Cardiac muscle cell (in vitro differentiated cells and primary cell): ENCODE results near the gene PLVAP. TPM values are rescaled to one million over a fixed set of nuclear protein-coding genes. Genes with fewer than 3 reads are reported as not detected.

ENCODE experiments used
- DNase-seq, 2 donors: peaks; one replicate each; pipeline versions ENCODE4 v3.0.0 to v3.0.0-alpha.2; 2010 to 2017; ENCODE audit warnings: low read depth in 1 of 2, low spot score in 1 of 2
- H3K27ac ChIP-seq: fragments of 200-600 bp; sonication (generic); 2 replicates; pipeline ENCODE4 v1.5.1; 2016
- H3K27me3 ChIP-seq: fragments of 200-600 bp; sonication (generic); 2 replicates; pipeline ENCODE4 v1.6.0; 2016; ENCODE audit warnings: control low read depth
- H3K36me3 ChIP-seq: fragments of 200-600 bp; sonication (generic); 2 replicates; pipeline ENCODE4 v1.5.1; 2016; ENCODE audit warnings: control low read depth
- H3K4me1 ChIP-seq: fragments of 200-600 bp; sonication (generic); 2 replicates; pipeline ENCODE4 v1.8.1; 2017; ENCODE audit warnings: low read depth, mild to moderate bottlenecking, mixed run types
- H3K4me3 ChIP-seq: fragments of 200-600 bp; sonication (generic); 2 replicates; pipeline ENCODE4 v1.5.1; 2016; ENCODE audit warnings: mild to moderate bottlenecking
- H3K9me3 ChIP-seq: fragments of 200-600 bp; sonication (generic); 2 replicates; pipeline ENCODE4 v1.5.1; 2017; ENCODE audit warnings: low read depth, mild to moderate bottlenecking, control low read depth
- polyA plus RNA-seq: library from polyadenylated mRNA; unstranded; fragments of >200 nt; fragmentation: Nextera tagmentation; extraction: Ambion mirVana; gene quantifications from 2 replicates; pipeline ENCODE4 v1.2.1, GENCODE V29; 2016
- total RNA-seq: library from RNA; depleted of rRNA; stranded (reverse); fragments of >200 nt; gene quantifications from 2 replicates; pipeline ENCODE4 v1.2.3, GENCODE V29; 2016
- TF ChIP-seq, protein P1 (sequence below): IDR thresholded peaks from 2 replicates; pipeline ENCODE4 v1.5.1; 2012; ENCODE audit warnings: low read depth, mild to moderate bottlenecking, low read length

PLVAP gene
- total and polyA plus RNA-seq, 2 experiments from 2014 or later, result 4.2 to 4.3 TPM

DNA sequence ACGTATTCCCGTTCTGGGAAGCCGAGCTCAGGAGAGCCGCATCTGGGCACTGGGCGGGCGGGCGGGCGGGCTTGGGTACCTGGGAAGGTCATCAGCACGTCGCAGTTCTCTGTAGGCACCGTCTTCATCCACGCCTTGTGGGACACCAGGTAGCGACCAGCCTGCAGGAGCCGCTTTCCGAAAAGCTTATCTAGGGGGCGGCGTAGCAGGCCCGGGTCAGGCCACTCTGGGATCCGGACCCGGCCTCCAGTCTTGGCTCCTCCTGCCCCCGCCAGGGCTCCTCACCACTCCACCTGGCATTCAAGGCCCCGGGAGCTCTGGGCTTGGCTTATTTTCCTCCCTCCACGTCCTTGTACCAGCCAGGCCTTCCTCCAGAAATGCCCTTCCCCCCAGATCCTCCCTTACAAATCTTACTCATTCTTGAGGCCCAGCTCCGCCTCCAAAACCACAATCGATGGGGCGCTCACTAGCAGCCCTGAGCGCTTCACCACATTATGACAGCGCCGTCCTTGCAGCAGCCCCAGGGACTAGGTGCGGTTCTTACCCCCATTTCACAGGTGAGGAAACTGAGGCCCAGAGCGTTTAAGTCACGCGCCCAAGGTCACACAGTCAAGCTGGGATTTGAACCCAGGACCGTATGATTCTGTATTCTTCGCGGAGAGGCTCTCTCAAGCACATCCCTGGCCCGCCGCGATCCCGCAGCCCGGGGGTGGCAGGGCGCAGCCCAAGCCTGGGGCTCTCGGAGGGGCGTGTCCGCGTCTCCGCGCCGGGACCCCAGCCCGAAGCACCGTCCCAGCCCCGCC is 43.3 kb downstream of the PLVAP start:
- peak in 1 of 2 donors; percentile 89 for DNase-seq
- TF ChIP-seq, protein P1, sequence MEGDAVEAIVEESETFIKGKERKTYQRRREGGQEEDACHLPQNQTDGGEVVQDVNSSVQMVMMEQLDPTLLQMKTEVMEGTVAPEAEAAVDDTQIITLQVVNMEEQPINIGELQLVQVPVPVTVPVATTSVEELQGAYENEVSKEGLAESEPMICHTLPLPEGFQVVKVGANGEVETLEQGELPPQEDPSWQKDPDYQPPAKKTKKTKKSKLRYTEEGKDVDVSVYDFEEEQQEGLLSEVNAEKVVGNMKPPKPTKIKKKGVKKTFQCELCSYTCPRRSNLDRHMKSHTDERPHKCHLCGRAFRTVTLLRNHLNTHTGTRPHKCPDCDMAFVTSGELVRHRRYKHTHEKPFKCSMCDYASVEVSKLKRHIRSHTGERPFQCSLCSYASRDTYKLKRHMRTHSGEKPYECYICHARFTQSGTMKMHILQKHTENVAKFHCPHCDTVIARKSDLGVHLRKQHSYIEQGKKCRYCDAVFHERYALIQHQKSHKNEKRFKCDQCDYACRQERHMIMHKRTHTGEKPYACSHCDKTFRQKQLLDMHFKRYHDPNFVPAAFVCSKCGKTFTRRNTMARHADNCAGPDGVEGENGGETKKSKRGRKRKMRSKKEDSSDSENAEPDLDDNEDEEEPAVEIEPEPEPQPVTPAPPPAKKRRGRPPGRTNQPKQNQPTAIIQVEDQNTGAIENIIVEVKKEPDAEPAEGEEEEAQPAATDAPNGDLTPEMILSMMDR, result peak; percentile 2
- H3K27me3 ChIP-seq, result peaks cover 11% of the 10 kb centered on the region
- H3K9me3 ChIP-seq, result no peaks in the 10 kb centered on the region
- peak overlapping the region; percentile 64 for H3K4me3 ChIP-seq
- H3K27ac ChIP-seq, result peak overlapping the region; percentile 63
- H3K4me1 ChIP-seq, result peaks cover 4% of the 10 kb centered on the region
- no peaks in the 10 kb centered on the region for H3K36me3 ChIP-seq

DNA sequence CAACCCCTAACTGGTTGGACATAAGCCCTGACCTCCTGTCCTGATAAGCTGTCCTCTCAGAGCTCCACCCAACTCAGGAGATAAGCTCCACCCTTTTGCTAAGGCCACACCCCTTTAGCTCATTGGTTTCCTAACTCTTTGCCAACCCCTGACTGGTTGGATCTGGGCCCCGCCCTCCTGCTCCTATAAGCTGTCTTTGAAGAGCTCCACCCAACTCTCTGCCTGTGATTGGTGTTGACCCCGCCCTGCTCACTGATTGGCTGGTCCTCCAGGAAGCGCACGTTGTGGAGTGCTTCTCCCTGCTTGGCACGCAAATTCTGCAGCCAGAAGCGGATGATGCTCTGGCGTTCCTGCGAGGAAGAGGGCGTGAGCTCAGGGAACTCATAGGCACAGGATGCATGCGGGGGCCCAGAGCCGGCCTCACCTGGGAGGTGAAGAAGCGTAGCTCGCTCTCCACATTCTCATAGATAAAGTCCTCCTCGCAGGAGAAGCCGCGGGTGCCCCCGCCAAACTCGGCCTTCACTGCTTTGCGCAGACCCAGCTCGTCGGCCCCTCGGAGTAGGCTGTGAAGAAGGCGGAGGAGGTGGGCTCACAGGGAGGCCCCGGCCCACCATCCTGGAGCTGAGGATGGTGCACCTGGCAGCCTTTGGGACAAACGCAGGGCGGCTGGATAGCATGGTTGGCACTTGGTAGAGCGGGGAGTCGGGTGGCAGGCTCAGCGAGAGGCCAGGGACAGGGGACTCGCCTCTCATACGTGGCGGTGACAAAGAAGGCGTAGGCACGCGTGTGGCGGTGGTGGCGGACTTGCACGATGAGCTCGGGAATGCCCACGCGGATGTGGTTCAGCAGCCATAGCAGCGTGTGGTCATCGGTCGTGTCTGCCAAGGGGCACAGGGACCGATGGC is 44.2 kb downstream of the PLVAP start:
- TF ChIP-seq, protein P1, result no peak
- peak; percentile 65 to 68 for DNase-seq
- no peak overlapping the region for H3K4me3 ChIP-seq
- no peaks in the 10 kb centered on the region for H3K4me1 ChIP-seq
- no peaks in the 10 kb centered on the region for H3K9me3 ChIP-seq
- no peak overlapping the region for H3K27ac ChIP-seq
- H3K36me3 ChIP-seq, result no peaks in the 10 kb centered on the region
- peaks cover 13% of the 10 kb centered on the region for H3K27me3 ChIP-seq

DNA sequence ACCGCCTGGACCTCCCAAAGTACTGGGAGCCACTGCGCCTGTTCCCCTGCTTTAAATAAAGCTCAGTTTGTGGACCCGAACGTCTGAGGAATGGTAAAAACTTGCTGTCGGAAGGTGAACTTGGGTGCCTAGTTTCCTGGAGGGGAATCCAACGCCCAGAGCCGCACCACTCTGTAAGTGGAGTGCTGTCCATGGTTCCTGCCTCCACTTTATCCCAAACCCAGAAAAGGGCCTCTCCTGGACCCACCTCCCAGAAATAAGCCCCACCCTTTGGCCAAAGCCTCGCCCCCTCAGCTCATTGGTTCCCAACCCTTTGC is 44.8 kb downstream of the PLVAP start:
- Histone ChIP-seq H3K9me3 (no peaks in the 10 kb centered on the region), H3K4me1 (peaks cover 2% of the 10 kb centered on the region), H3K27ac (no peak overlapping the region), H3K4me3 (no peak overlapping the region), H3K36me3 (no peaks in the 10 kb centered on the region), H3K27me3 (peaks cover 13% of the 10 kb centered on the region)
- DNase-seq, result no peak
- TF ChIP-seq, protein P1, result no peak

DNA sequence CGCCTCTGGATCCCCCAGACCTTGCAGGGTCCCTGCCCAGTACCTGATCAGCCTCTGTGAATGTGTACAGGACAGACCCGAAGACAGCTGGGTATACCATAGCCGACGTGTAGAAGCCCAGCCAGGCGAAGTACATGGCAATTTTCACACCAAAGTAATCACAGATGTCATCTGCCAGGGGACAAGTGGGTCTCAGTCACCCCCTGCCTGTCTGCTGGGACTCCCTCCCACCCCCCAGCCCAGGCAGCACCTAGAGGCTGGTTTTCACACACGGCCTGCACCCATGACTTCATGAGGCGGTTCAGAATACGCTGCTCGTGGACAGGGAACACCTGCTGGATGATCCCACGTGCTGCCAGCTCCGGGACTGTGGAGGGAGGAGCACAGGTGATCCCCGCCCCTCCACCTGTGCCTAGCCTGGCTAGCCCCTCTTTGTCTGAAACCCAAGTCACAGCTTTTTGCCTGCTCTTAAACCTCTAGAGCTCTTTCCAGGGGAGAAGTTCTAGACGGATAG is 46.0 kb downstream of the PLVAP start:
- Histone ChIP-seq H3K27me3 (peaks cover 13% of the 10 kb centered on the region), H3K36me3 (no peaks in the 10 kb centered on the region), H3K9me3 (no peaks in the 10 kb centered on the region), H3K4me3 (no peak overlapping the region), H3K4me1 (peaks cover 4% of the 10 kb centered on the region), H3K27ac (no peak overlapping the region)
- DNase-seq, result no peak
- TF ChIP-seq, protein P1, result no peak

DNA sequence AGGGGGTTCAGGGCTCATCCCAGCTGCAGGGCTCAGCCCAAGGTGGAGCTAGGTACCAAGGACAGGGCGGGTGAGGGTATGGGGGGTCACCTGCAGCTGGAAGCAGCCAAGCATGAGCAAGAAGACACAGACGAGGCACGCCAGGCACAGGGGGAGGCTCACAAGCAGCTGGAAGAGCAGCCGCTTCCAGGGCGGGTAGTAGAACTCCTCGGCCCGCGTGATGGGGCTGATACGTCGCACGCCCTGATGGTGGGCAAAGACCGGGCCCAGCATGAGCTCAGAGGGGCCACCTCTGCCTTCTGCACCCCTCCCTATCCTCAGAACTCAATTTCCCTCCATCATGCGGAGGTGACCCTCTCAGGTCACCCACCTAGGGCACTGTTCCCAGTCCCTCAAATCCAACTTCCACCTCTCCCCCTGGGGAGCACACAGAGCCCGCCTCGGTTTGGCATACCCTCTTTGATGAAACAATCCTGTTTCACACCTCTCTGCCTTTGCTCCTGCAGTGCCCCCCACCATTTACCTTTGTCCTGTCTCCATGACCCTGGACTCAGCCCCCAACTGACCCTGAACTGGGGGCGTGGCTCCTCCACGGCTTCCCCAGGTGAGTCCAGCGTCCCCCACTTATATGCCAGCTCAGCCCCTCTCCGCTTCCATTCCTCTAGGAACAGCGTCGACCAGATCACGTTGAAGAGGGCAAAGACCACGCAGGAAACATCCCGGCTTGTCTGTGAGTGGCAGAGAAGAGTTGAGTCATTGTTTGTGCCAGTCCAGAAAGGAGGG is 46.7 kb downstream of the PLVAP start:
- H3K4me1 ChIP-seq, result peaks cover 4% of the 10 kb centered on the region
- TF ChIP-seq, protein P1, result no peak

More for the DNA sequence above, 46.7 kb downstream of the PLVAP start:
- DNase-seq, result no peak
- H3K27me3 ChIP-seq, result peaks cover 13% of the 10 kb centered on the region
- H3K27ac ChIP-seq, result no peak overlapping the region
- no peaks in the 10 kb centered on the region for H3K9me3 ChIP-seq
- H3K4me3 ChIP-seq, result no peak overlapping the region
- H3K36me3 ChIP-seq, result no peaks in the 10 kb centered on the region
